GM19328 (cell line): ENCODE data around the gene JMJD7.

ENCODE experiments used
- ATAC-seq: cut with Tn5 transposase; IDR thresholded peaks from one replicate; pipeline ENCODE4 v1.9.1; 2021; ENCODE audit warnings: mild to moderate bottlenecking, moderate library complexity; ENCODE audit not compliant: unreplicated experiment

JMJD7 gene

DNA sequence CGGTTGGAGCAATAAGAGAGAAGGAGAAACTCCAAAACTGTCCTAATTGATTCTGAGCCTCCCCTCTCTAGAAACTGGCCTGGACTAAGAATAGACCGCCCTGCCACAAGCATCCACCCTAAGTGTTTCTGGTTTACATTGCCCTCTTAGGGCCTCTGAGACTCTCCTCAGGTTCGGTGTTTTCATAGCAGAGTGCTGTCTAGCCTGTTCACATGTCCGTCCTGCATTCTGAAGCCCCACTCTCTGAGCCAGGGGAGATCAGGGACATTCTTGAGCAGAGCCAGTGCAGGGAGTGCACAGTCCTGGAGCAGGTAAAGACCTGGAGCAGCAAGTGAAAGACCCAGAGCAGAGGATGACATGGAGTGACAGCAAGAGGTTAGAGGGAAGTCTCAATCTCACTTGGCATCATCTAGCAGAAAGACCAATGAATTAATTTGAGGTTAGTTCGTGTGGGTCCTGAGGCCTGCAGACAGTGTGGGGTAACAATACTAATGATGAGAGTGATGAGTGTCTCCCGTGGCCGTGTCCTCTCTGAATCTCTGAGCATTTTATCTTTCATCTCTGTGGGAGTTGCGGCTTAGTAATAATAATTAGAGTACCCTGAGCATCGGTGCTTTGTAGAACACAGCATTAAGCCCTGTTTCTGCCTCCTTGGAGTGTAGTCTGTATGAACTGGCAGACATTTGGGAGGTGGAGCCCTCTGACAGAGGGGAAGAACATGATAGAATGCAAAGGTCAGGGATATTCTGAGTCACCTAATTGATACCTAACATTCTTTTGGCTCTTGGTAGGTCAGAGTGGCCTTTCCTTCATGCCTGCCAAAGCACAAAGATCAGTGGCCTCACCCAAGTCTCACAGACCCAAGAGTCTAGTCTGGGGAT, 29.0 kb upstream of the JMJD7 start:
- no peak for ATAC-seq

GRCh38 chr15:41799488-41799805, 28.4 kb upstream of the JMJD7 start:
- ATAC-seq: no peak

DNA sequence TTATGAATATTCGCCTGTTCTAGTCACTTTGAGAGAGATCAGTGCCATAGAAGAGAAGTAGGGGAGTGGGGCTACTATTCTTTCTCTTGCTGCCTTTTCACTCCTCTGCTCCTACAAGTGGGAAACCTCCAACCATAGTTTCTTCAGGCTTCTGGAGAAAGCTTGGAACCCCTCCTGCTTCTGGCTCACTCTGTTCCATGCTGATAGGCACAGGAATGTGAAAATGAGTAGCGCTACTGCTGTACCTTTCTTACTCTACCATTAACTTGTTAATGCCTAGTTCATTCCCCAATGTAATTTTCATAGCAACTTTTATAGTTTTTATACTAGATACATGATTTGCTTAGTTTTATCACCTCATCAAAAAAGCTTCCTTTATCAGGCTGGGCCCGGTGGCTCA, 26.7 kb upstream of the JMJD7 start:
- no peak for ATAC-seq

DNA sequence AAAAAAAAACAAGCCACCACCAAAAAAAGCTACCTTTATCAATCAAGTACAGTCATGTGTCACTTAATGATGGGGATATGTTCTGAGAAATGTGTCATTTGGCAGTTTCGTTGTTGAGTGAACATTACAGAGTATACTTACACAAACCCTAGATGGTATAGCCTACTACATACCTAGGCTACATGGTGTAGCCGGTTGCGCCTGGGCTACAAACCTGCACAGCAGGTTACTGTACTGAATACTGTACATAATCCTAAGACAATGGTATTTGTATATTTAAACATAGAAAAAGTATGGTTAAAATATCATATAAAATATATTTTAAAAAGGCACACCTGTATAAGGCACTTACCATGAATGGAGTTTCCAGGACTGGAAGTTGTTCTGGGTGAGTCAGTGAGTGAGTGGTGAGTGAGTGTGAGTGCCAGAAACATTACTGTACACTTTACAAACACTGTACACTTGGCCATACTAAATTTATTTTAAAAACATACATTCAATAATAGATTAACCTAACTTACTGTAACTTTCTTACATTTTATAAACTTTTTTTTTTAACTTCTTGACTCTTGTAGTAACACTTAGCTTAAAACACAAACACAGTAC, 25.9 kb upstream of the JMJD7 start:
- no peak for ATAC-seq

GRCh38 chr15:41804361-41804760, 23.5 kb upstream of the JMJD7 start:
- no peak for ATAC-seq

DNA sequence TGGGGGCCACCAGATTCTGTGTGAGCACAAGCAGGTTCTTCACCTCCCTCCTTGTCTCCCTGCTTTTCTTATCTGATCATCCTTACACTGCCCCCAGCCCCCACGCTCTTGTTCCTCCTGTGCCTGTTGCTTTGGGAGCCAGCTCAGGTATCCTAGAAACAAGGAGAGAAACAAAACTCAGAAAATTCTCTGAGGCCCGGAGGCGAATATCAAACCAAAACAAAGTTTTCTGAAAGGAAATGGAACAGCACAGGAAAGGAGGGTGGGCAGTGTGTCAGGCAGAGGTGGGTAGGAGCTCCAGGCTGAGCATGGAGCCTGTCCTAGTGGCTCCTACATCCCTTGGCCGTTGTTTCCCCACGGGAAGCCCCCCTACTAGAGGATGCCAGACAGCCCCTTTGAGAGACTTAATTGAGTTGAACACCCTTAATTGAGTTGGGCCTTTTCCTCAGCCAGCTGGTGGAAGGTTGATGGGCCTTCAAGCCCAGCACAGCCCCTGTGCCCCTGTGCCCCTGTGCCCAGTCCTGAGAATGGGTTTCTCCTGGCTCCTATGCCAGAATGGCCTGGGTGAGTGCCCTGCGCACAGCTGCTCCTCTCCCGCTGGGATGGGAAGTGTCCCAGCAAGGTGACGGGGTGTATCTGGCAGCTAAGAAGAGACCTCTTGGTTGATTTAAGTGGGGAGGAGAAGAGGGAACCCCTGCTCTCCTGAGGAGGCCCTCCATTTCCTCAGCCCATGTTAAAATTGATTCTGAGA, 22.8 kb upstream of the JMJD7 start:
- no peak for ATAC-seq

GRCh38 chr15:41805711-41806110, 22.2 kb upstream of the JMJD7 start:
- ATAC-seq: no peak

- no peak for ATAC-seq
Observed at GRCh38 chr15:41806291-41807181, 21.4 kb upstream of the JMJD7 start.

GRCh38 chr15:41809121-41809520, 18.8 kb upstream of the JMJD7 start:
- ATAC-seq: no peak

- ATAC-seq: no peak
Observed at GRCh38 chr15:41809526-41810220, 18.2 kb upstream of the JMJD7 start.

GRCh38 chr15:41810651-41811431, 17.1 kb upstream of the JMJD7 start:
- no peak for ATAC-seq

- ATAC-seq: no peak
Observed at GRCh38 chr15:41811432-41812195, 16.3 kb upstream of the JMJD7 start.

- ATAC-seq: no peak
Observed at GRCh38 chr15:41812820-41813375, 15.0 kb upstream of the JMJD7 start.

GRCh38 chr15:41813426-41813825, 14.5 kb upstream of the JMJD7 start:
- no peak for ATAC-seq

DNA sequence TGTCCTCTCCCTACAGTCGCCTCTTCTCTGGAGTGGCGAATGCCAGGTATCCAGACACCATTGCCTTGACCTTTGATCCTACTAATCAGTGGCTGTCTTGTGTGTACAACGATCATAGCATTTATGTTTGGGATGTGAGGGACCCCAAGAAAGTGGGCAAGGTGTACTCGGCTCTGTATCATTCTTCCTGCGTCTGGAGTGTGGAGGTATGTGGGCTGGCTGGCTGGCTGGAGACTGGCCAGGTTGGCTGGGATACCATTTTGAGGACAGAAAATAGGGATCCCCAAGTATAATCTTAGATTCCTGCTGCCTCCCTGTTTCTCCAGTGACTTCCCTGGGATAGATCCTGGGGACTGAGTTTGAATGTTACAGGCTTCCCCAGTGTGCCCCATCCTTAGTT, 13.4 kb upstream of the JMJD7 start:
- no peak for ATAC-seq

DNA sequence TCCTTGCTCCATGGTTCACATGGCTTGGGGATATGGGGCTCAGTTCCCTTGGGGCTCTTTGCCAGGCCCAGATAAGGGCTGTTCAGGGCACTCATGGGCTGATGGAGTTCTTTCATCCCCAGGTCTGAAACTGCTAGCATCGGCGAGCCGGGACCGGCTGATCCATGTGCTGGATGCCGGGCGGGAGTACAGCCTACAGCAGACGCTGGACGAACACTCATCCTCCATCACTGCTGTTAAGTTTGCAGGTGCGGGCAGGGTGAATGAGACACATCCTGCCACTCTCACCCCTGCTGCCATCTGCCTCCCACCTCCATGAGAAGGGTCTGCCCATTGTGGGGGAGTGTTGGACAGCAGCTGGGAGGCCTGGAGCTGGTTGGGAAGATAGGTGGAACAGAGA, 11.1 kb upstream of the JMJD7 start:
- ATAC-seq: no peak

DNA sequence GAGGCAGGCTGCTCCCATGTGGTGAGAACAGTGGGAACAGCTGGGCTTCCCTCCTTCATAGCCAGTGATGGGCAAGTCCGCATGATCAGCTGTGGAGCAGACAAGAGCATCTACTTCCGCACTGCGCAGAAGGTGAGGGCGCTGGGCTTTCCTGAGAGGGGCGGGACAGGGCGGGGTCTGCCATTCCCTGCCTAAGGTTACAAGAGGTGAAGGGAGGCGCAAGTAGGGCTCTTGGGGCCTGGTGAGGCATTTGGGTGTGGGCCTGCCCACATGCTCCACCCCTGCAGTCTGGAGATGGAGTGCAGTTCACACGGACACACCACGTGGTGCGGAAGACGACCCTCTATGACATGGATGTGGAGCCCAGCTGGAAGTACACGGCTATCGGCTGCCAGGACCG, 10.6 kb upstream of the JMJD7 start:
- no peak for ATAC-seq

DNA sequence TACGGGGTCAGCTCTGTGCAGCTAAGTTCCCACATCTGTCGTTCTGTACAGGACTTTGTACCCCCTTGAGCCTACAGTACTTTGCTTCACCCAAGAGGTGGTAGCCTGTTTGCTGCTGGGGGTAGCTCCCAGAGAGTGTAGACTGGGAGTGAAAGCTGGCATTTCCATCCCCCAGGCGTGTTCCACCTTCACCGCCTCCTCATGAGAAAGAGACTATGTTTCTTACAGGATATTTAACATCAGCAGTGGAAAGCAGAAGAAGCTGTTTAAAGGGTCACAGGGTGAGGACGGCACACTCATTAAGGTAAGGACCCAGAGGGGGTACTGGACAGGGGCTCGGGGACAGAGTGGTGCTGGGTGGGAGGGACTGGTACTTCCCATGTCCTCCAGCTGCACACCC, 10.1 kb upstream of the JMJD7 start:
- no peak for ATAC-seq
